MM.1S (cell line): Measurements from ENCODE around the gene ACTA1.

ENCODE experiments used
- CTCF ChIP-seq: fragments of 300-600 bp; sonication (generic); IDR thresholded peaks from 2 replicates; pipeline ENCODE4 v1.5.1; 2016; ENCODE audit warnings: antibody characterized with exemption, low read length, mixed read lengths
- EZH2phosphoT487 ChIP-seq: fragments of 300-600 bp; sonication (generic); IDR thresholded peaks from 2 replicates; pipeline ENCODE4 v1.6.1; 2018; ENCODE audit warnings: antibody characterized with exemption, low read length

- peak; percentile 9; the same call in 1 of the 2 replicates for TF ChIP-seq CTCF
- TF ChIP-seq EZH2phosphoT487 = no peak
Observed at GRCh38 chr1:229420765-229421164, 13.1 kb downstream of the ACTA1 start.
